HEK293 (cell line): ENCODE results near the gene ARIH1.

Experiments
- CTCF ChIA-PET: fragments of 350-600 bp; formaldehyde crosslinking; extraction: SDS; loops from one replicate; lab custom pipeline; 2021; ENCODE audit warnings: antibody characterized with exemption; lab: Yijun Ruan, JAX
- POLR2A ChIA-PET: fragments of 300-600 bp; formaldehyde crosslinking; extraction: SDS; loops from one replicate; lab custom pipeline; 2020; ENCODE audit warnings: antibody characterized with exemption, inconsistent platforms; lab: Yijun Ruan, JAX
- H3K27ac ChIP-seq: fragments of 200-500 bp; sonication (Bioruptor generic); 2 replicates; pipeline ENCODE4 v1.5.1; 2014; ENCODE audit warnings: low read depth, low read length, control low read depth, inconsistent platforms; ENCODE audit errors: extremely low read depth
- H3K36me3 ChIP-seq, 2 experiments: fragments of 200-500 bp in 1 of 2; sonication (Bioruptor generic) in 1 of 2; 1 replicate in 1 of 2; 2 replicates in 1 of 2; pipeline ENCODE4 v1.5.1; 2014 to 2017; ENCODE audit warnings: inconsistent platforms in 2 of 2, low read length in 2 of 2; ENCODE audit not compliant: control insufficient read depth in 2 of 2, insufficient read depth in 1 of 2
- H3K4me1 ChIP-seq: fragments of 200-500 bp; sonication (Bioruptor generic); 2 replicates; pipeline ENCODE4 v1.5.1; 2014; ENCODE audit warnings: mild to moderate bottlenecking, low read length, inconsistent platforms; ENCODE audit not compliant: control insufficient read depth, insufficient read depth
- H3K4me3 ChIP-seq: 2 replicates; pipeline ENCODE4 v1.5.1; 2011; ENCODE audit warnings: low read depth, mild to moderate bottlenecking, control low read depth, low read length, moderate library complexity
- H3K9me3 ChIP-seq: fragments of 200-500 bp; sonication (Bioruptor generic); 2 replicates; pipeline ENCODE4 v1.5.1; 2014; ENCODE audit warnings: low read depth, low read length, inconsistent platforms; ENCODE audit not compliant: control insufficient read depth, insufficient read depth
- BCL11A ChIP-seq: fragments of 450-650 bp; formaldehyde crosslinking; IDR thresholded peaks from 2 replicates; pipeline ENCODE4 v1.5.1; 2016; ENCODE audit warnings: low read depth, missing biosample characterization, missing genetic modification characterization
- KLF8 ChIP-seq: fragments of 450-650 bp; formaldehyde crosslinking; IDR thresholded peaks from 2 replicates; pipeline ENCODE4 v1.5.1; 2016; ENCODE audit warnings: missing biosample characterization, missing genetic modification characterization
- OSR2 ChIP-seq: fragments of 450-650 bp; formaldehyde crosslinking; IDR thresholded peaks from 2 replicates; pipeline ENCODE4 v1.5.1; 2016; ENCODE audit warnings: missing biosample characterization, missing genetic modification characterization
- SP3 ChIP-seq: fragments of 450-650 bp; formaldehyde crosslinking; IDR thresholded peaks from 2 replicates; pipeline ENCODE4 v1.5.1; 2016; ENCODE audit warnings: missing biosample characterization, missing genetic modification characterization
- SP7 ChIP-seq: fragments of 450-650 bp; formaldehyde crosslinking; IDR thresholded peaks from 2 replicates; pipeline ENCODE4 v1.5.1; 2016; ENCODE audit warnings: missing biosample characterization, missing genetic modification characterization
- TRIM28 ChIP-seq: IDR thresholded peaks from 2 replicates; pipeline ENCODE4 v1.6.1; 2011; ENCODE audit warnings: low read length, control low read depth, borderline replicate concordance
- ZBTB17 ChIP-seq: fragments of 450-650 bp; formaldehyde crosslinking; IDR thresholded peaks from 2 replicates; pipeline ENCODE4 v1.5.1; 2016; ENCODE audit warnings: missing biosample characterization, missing genetic modification characterization
- ZBTB49 ChIP-seq: fragments of 450-650 bp; formaldehyde crosslinking; IDR thresholded peaks from 2 replicates; pipeline ENCODE4 v1.5.1; 2016; ENCODE audit warnings: missing biosample characterization, missing genetic modification characterization, low read depth
- ZFP41 ChIP-seq: fragments of 450-650 bp; formaldehyde crosslinking; IDR thresholded peaks from 2 replicates; pipeline ENCODE4 v1.5.1; 2016; ENCODE audit warnings: missing biosample characterization, missing genetic modification characterization, borderline replicate concordance
- ZNF121 ChIP-seq: fragments of 450-650 bp; formaldehyde crosslinking; IDR thresholded peaks from 2 replicates; pipeline ENCODE4 v1.5.1; 2016; ENCODE audit warnings: missing biosample characterization, missing genetic modification characterization
- ZNF133 ChIP-seq: fragments of 450-650 bp; formaldehyde crosslinking; IDR thresholded peaks from 2 replicates; pipeline ENCODE4 v1.5.1; 2016; ENCODE audit warnings: missing biosample characterization, missing genetic modification characterization
- ZNF138 ChIP-seq: fragments of 450-650 bp; formaldehyde crosslinking; IDR thresholded peaks from 2 replicates; pipeline ENCODE4 v1.5.1; 2016; ENCODE audit warnings: missing biosample characterization, missing genetic modification characterization, borderline replicate concordance
- ZNF148 ChIP-seq: fragments of 450-650 bp; formaldehyde crosslinking; IDR thresholded peaks from 2 replicates; pipeline ENCODE4 v1.5.0; 2017; ENCODE audit warnings: missing biosample characterization, missing genetic modification characterization, borderline replicate concordance
- ZNF184 ChIP-seq: fragments of 450-650 bp; IDR thresholded peaks from 2 replicates; pipeline ENCODE4 v1.5.1; 2018; ENCODE audit warnings: missing biosample characterization, mild to moderate bottlenecking, missing genetic modification characterization
- ZNF292 ChIP-seq: fragments of 450-650 bp; formaldehyde crosslinking; IDR thresholded peaks from 2 replicates; pipeline ENCODE4 v1.5.1; 2016; ENCODE audit warnings: low read depth, missing biosample characterization, missing genetic modification characterization, borderline replicate concordance
- ZNF341 ChIP-seq: fragments of 450-650 bp; formaldehyde crosslinking; IDR thresholded peaks from 2 replicates; pipeline ENCODE4; 2016; ENCODE audit warnings: low read depth, missing biosample characterization, missing genetic modification characterization
- ZNF37A ChIP-seq: fragments of 450-650 bp; IDR thresholded peaks from 2 replicates; pipeline ENCODE4 v1.5.1; 2018; ENCODE audit warnings: missing biosample characterization, missing genetic modification characterization
- ZNF473 ChIP-seq: fragments of 450-650 bp; formaldehyde crosslinking; IDR thresholded peaks from 2 replicates; pipeline ENCODE4 v1.5.1; 2017; ENCODE audit warnings: missing biosample characterization, missing genetic modification characterization
- ZNF510 ChIP-seq: fragments of 450-650 bp; formaldehyde crosslinking; IDR thresholded peaks from 2 replicates; pipeline ENCODE4 v1.5.1; 2018; ENCODE audit warnings: mild to moderate bottlenecking, missing genetic modification characterization, missing biosample characterization; ENCODE audit not compliant: insufficient replicate concordance
- ZNF548 ChIP-seq: fragments of 450-650 bp; formaldehyde crosslinking; IDR thresholded peaks from 2 replicates; pipeline ENCODE4 v1.5.1; 2016; ENCODE audit warnings: missing biosample characterization, missing genetic modification characterization
- ZNF560 ChIP-seq: fragments of 450-650 bp; formaldehyde crosslinking; IDR thresholded peaks from 2 replicates; pipeline ENCODE4 v1.5.1; 2017; ENCODE audit warnings: missing biosample characterization, missing genetic modification characterization, borderline replicate concordance
- ZNF777 ChIP-seq: fragments of 450-650 bp; formaldehyde crosslinking; IDR thresholded peaks from 2 replicates; pipeline ENCODE4 v1.5.1; 2017; ENCODE audit warnings: missing biosample characterization, missing genetic modification characterization, borderline replicate concordance
- ZNF791 ChIP-seq: fragments of 450-650 bp; formaldehyde crosslinking; IDR thresholded peaks from 2 replicates; pipeline ENCODE4 v1.5.1; 2016; ENCODE audit warnings: missing biosample characterization, missing genetic modification characterization
- ZNF830 ChIP-seq: fragments of 450-650 bp; IDR thresholded peaks from 2 replicates; pipeline ENCODE4 v1.5.0; 2018; ENCODE audit warnings: missing biosample characterization, missing genetic modification characterization, low read depth, mild to moderate bottlenecking, moderate library complexity
- ZNF843 ChIP-seq: fragments of 450-650 bp; formaldehyde crosslinking; IDR thresholded peaks from 2 replicates; pipeline ENCODE4 v1.5.1; 2016; ENCODE audit warnings: missing biosample characterization, missing genetic modification characterization
- TF ChIP-seq, protein P1 (sequence below): fragments of 450-650 bp; formaldehyde crosslinking; IDR thresholded peaks from 2 replicates; pipeline ENCODE4 v1.5.1; 2016; ENCODE audit warnings: missing biosample characterization, missing genetic modification characterization, borderline replicate concordance
- TF ChIP-seq, protein P2 (sequence below): fragments of 450-650 bp; formaldehyde crosslinking; IDR thresholded peaks from 2 replicates; pipeline ENCODE4 v1.5.1; 2016; ENCODE audit warnings: missing biosample characterization, missing genetic modification characterization
- TF ChIP-seq, protein P3 (sequence below): fragments of 450-650 bp; formaldehyde crosslinking; IDR thresholded peaks from 2 replicates; pipeline ENCODE4 v1.5.1; 2017; ENCODE audit warnings: missing biosample characterization, missing genetic modification characterization

The ARIH1 gene

GRCh38 chr15:72495007-72495406, 20.9 kb downstream of the ARIH1 start (continued):
- no peak for TF ChIP-seq ZNF133 (tag by site-specific recombination)
- no peak for TF ChIP-seq ZNF341 (tag by site-specific recombination)
- TF ChIP-seq ZNF791 (tag by site-specific recombination), result no peak
- TF ChIP-seq SP7 (tag by site-specific recombination), result peak; percentile 95
- no peak for TF ChIP-seq ZNF148 (tag by site-specific recombination)
- no peak for TF ChIP-seq ZNF830 (tag by site-specific recombination)
- TF ChIP-seq ZNF843 (tag by site-specific recombination), result peak; percentile 22; the same call in 1 of the 2 replicates
- TF ChIP-seq ZNF548 (tag by site-specific recombination), result no peak
- no peak for TF ChIP-seq SP3 (tag by site-specific recombination)
- TF ChIP-seq ZFP41 (tag by site-specific recombination), result no peak
- TF ChIP-seq ZNF138 (tag by site-specific recombination), result no peak
- TF ChIP-seq, protein P1, sequence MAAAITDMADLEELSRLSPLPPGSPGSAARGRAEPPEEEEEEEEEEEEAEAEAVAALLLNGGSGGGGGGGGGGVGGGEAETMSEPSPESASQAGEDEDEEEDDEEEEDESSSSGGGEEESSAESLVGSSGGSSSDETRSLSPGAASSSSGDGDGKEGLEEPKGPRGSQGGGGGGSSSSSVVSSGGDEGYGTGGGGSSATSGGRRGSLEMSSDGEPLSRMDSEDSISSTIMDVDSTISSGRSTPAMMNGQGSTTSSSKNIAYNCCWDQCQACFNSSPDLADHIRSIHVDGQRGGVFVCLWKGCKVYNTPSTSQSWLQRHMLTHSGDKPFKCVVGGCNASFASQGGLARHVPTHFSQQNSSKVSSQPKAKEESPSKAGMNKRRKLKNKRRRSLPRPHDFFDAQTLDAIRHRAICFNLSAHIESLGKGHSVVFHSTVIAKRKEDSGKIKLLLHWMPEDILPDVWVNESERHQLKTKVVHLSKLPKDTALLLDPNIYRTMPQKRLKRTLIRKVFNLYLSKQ (tag by site-specific recombination), result no peak
- no peak for TF ChIP-seq ZNF777
- TF ChIP-seq OSR2 (tag by site-specific recombination), result peak; percentile 36; the same call in 1 of the 2 replicates
- TF ChIP-seq ZBTB17 (tag by site-specific recombination), result peak; percentile 66
- TF ChIP-seq ZNF184 (tag by site-specific recombination), result no peak
- TF ChIP-seq ZNF121 (tag by site-specific recombination), result no peak

DNA sequence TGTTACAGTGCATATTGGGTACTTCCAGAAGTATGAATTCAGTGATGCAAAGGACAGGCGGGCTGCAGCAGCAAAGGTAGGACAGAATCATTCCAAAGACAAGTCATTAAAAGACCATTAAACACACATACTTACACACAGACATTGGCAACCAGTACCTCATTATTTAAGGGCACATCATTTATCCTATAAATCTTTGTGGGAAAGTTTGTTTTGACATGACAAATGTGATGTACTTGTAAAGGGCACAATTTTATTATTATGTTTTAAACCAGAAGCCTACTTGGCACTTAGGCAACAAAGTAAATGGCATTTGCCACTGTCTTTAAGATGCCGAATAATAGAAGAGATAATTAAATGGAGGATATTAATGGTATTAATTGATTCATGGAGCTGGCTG, 22.7 kb downstream of the ARIH1 start:
- H3K27ac ChIP-seq, result no peak overlapping the region
- H3K4me3 ChIP-seq, result no peak overlapping the region
- ChIA-PET CTCF (no interaction called here), POLR2A (interaction anchor here (0.6 kb wide), 1 partner anchor 111 kb away, joined by 3 read pairs; no protein-coding TSS in a partner anchor)
- H3K36me3 ChIP-seq, result peaks cover 9 to 12% of the 10 kb centered on the region in 2 experiments
- peaks cover 33% of the 10 kb centered on the region for H3K4me1 ChIP-seq
- no peaks in the 10 kb centered on the region for H3K9me3 ChIP-seq
- no peak for TF ChIP-seq ZNF510 (tag by site-specific recombination)
- no peak for TF ChIP-seq ZNF560 (tag by site-specific recombination)
- TF ChIP-seq ZBTB49 (tag by site-specific recombination), result no peak
- TF ChIP-seq, protein P2, sequence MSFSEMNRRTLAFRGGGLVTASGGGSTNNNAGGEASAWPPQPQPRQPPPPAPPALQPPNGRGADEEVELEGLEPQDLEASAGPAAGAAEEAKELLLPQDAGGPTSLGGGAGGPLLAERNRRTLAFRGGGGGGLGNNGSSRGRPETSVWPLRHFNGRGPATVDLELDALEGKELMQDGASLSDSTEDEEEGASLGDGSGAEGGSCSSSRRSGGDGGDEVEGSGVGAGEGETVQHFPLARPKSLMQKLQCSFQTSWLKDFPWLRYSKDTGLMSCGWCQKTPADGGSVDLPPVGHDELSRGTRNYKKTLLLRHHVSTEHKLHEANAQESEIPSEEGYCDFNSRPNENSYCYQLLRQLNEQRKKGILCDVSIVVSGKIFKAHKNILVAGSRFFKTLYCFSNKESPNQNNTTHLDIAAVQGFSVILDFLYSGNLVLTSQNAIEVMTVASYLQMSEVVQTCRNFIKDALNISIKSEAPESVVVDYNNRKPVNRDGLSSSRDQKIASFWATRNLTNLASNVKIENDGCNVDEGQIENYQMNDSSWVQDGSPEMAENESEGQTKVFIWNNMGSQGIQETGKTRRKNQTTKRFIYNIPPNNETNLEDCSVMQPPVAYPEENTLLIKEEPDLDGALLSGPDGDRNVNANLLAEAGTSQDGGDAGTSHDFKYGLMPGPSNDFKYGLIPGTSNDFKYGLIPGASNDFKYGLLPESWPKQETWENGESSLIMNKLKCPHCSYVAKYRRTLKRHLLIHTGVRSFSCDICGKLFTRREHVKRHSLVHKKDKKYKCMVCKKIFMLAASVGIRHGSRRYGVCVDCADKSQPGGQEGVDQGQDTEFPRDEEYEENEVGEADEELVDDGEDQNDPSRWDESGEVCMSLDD, result no peak
- no peak for TF ChIP-seq KLF8 (tag by site-specific recombination)
- TF ChIP-seq, protein P3, sequence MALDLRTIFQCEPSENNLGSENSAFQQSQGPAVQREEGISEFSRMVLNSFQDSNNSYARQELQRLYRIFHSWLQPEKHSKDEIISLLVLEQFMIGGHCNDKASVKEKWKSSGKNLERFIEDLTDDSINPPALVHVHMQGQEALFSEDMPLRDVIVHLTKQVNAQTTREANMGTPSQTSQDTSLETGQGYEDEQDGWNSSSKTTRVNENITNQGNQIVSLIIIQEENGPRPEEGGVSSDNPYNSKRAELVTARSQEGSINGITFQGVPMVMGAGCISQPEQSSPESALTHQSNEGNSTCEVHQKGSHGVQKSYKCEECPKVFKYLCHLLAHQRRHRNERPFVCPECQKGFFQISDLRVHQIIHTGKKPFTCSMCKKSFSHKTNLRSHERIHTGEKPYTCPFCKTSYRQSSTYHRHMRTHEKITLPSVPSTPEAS, result no peak
- no peak for TF ChIP-seq ZNF292 (tag by site-specific recombination)
- no peak for TF ChIP-seq ZNF473 (tag by site-specific recombination)
- TF ChIP-seq ZNF37A, result no peak
- TF ChIP-seq OSR2 (tag by site-specific recombination), result peak; percentile 61; the same call in 1 of the 2 replicates
- TF ChIP-seq BCL11A (tag by site-specific recombination), result 0 out of 2 replicates have a peak, but pooled peaks have one; percentile 16
- no peak for TF ChIP-seq TRIM28
